Right cardiac atrium (tissue), 5 donors: ENCODE measurements around the gene PRR12. TPM values are rescaled to one million over a fixed set of nuclear protein-coding genes. Genes with fewer than 3 reads are reported as not detected.

Source experiments
- ATAC-seq, 2 donors: fragments of 200-7000 bp; cut with Tn5 transposase; one replicate each; pipeline versions ENCODE4 v1.8.0 to v1.9.1; 2020; ENCODE audit warnings: moderate library complexity in 2 of 2, mild to moderate bottlenecking in 1 of 2
- DNase-seq, 3 donors: peaks; one replicate each; pipeline ENCODE4 v3.0.0-alpha.2; 2020
- H3K27ac ChIP-seq: one replicate; pipeline ENCODE4 v1.5.1; 2013; ENCODE audit warnings: mild to moderate bottlenecking, low read length, control low read depth, moderate library complexity
- H3K27me3 ChIP-seq: one replicate; pipeline ENCODE4 v1.6.1; 2013; ENCODE audit not compliant: control insufficient read depth, insufficient read depth
- H3K4me1 ChIP-seq: one replicate; pipeline ENCODE4 v1.6.1; 2013; ENCODE audit warnings: low read length; ENCODE audit not compliant: control insufficient read depth, insufficient read depth
- H3K4me3 ChIP-seq: one replicate; pipeline ENCODE4 v1.5.1; 2013; ENCODE audit warnings: low read length, control low read depth
- H3K9me3 ChIP-seq: one replicate; pipeline ENCODE4 v1.6.1; 2013; ENCODE audit warnings: low read length; ENCODE audit not compliant: control insufficient read depth
- WGBS: extraction: QIAGEN DNeasy Blood & Tissue Kit; methylation state at CpG from one replicate; pipeline ENCODE4 v1.1.7; 2013; 5-methylcytosine and 5-hydroxymethylcytosine counted together
- intact Hi-C, 4 donors: fragments of 100-400 bp; cut with DNase I; formaldehyde crosslinking; loops; one replicate each; pipeline versions ENCODE4 v1.11.0 to v1.14.0; 2022 to 2023
- polyA plus RNA-seq: library from polyadenylated mRNA; stranded (reverse); fragments of 200-250 nt; gene quantifications from one replicate; pipeline ENCODE4 v1.2.3, GENCODE V29; 2013
- total RNA-seq, 4 donors: library from RNA; stranded (reverse); fragmentation: NEBNext Ultra II Directional; extraction: Animal tissue kit (Norgen Biotek cat#: 25700); gene quantifications; one replicate each; pipeline ENCODE4 v1.2.1, GENCODE V29; 2021
- donor health status: healthy with polysubstance abuse.
- donor health status: DM: no; HTN: yes; CAD: no.
- donor health status: DM: no; HTN: no; CAD: no.
- donor health status: DM: no; HTN: yes; CAD: no; lungs with severe emphysema.
- donor health status: DM: yes; HTN: yes; CAD: no.

PRR12 gene
- total and polyA plus RNA-seq, 5 donors = 9.8 to 19.9 (median 16.6) TPM

GRCh38 chr19:49667473-49667872, 76.5 kb downstream of the PRR12 start:
- H3K4me1 ChIP-seq = no peaks in the 10 kb centered on the region
- WGBS = 93% methylated on average over 2 of the region's 2 CpGs
- no peak overlapping the region for H3K27ac ChIP-seq
- no peak for ATAC-seq
- no peak overlapping the region for H3K4me3 ChIP-seq
- H3K27me3 ChIP-seq = no peaks in the 10 kb centered on the region
- no peak for DNase-seq
- H3K9me3 ChIP-seq = no peaks in the 10 kb centered on the region
- intact Hi-C loops = loop anchor here in 1 of 4 donors (10.0 kb wide), 1 partner anchor 73 kb away; the partner anchor contains the start of gene PRR12

GRCh38 chr19:49669516-49669915, 78.5 kb downstream of the PRR12 start:
- Histone ChIP-seq H3K27me3 (no peaks in the 10 kb centered on the region), H3K27ac (no peak overlapping the region), H3K4me1 (no peaks in the 10 kb centered on the region), H3K4me3 (no peak overlapping the region), H3K9me3 (no peaks in the 10 kb centered on the region)
- ATAC-seq (no peak), DNase-seq (no peak)
- WGBS = 89% methylated on average over 3 of the region's 3 CpGs
- intact Hi-C loops = loop anchor here in 1 of 4 donors (10.0 kb wide), 1 partner anchor 75 kb away; the partner anchor contains the start of gene PRR12

- peak; percentile 80 to 92 (median 91) for DNase-seq
- H3K4me3 ChIP-seq = no peak overlapping the region
- WGBS = 23% methylated on average over 28 of the region's 28 CpGs
- no peaks in the 10 kb centered on the region for H3K4me1 ChIP-seq
- no peaks in the 10 kb centered on the region for H3K27me3 ChIP-seq
- H3K27ac ChIP-seq = peak overlapping the region; percentile 22
- intact Hi-C loops = loop anchor here in 2 of 4 donors (10.0 kb wide), 2 partner anchors 78 to 88 kb away; partner anchors contain the start of genes NOSIP (in 1 of the 2), PRR12 (in 1 of the 2) and PRRG2 (in 1 of the 2)
- H3K9me3 ChIP-seq = no peaks in the 10 kb centered on the region
- peak in 1 of 2 donors; percentile 3 for ATAC-seq
Measured at GRCh38 chr19:49672131-49672919, 81.3 kb downstream of the PRR12 start.

Other genes starting within 250 kb of the PRR12 start
- 10 to 100 TPM; 46.4 to 53.5 (median 53.2) TPM for gene TEAD2, start 228.8 kb upstream of the PRR12 start, total RNA-seq
- 48.0 TPM for gene TEAD2, start 228.8 kb upstream of the PRR12 start, polyA plus RNA-seq
- under 1 TPM in 2 of 4 donors, not detected in 2; 0.59 to 0.71 TPM for gene DKKL1, start 227.3 kb upstream of the PRR12 start, total RNA-seq
- gene DKKL1, start 227.3 kb upstream of the PRR12 start, polyA plus RNA-seq = 0.50 TPM
- not detected for gene KASH5, start 202.9 kb upstream of the PRR12 start, total RNA-seq
- gene KASH5, start 202.9 kb upstream of the PRR12 start, polyA plus RNA-seq = not detected
- not detected for gene PTH2, start 167.7 kb upstream of the PRR12 start, total RNA-seq
- gene PTH2, start 167.7 kb upstream of the PRR12 start, polyA plus RNA-seq = not detected
- gene GFY, start 165.8 kb upstream of the PRR12 start, total RNA-seq = not detected
- gene GFY, start 165.8 kb upstream of the PRR12 start, polyA plus RNA-seq = not detected
- 1 to 10 TPM in 2 of 4 donors, under 1 TPM in 2; 0.48 to 1.2 (median 0.93) TPM for gene SLC17A7, start 149.7 kb upstream of the PRR12 start, total RNA-seq
- gene SLC17A7, start 149.7 kb upstream of the PRR12 start, polyA plus RNA-seq = 1.1 TPM
- 10 to 100 TPM; 35.2 to 43.8 (median 38.2) TPM for gene PIH1D1, start 139.4 kb upstream of the PRR12 start, total RNA-seq
- gene PIH1D1, start 139.4 kb upstream of the PRR12 start, polyA plus RNA-seq = 34.9 TPM
- gene ALDH16A1, start 138.0 kb upstream of the PRR12 start, total RNA-seq = 10 to 100 TPM; 11.1 to 17.7 (median 11.9) TPM
- gene ALDH16A1, start 138.0 kb upstream of the PRR12 start, polyA plus RNA-seq = 9.3 TPM
- 1 to 10 TPM; 4.4 to 6.8 (median 4.9) TPM for gene FLT3LG, start 117.0 kb upstream of the PRR12 start, total RNA-seq
- 6.6 TPM for gene FLT3LG, start 117.0 kb upstream of the PRR12 start, polyA plus RNA-seq
- 1,000 to 10,000 TPM; 1,399 to 1,753 (median 1,480) TPM for gene RPL13A, start 103.6 kb upstream of the PRR12 start, total RNA-seq
- gene RPL13A, start 103.6 kb upstream of the PRR12 start, polyA plus RNA-seq = 1,392 TPM
- gene RPS11, start 94.7 kb upstream of the PRR12 start, total RNA-seq = 1,000 to 10,000 TPM; 1,034 to 1,270 (median 1,120) TPM
- gene RPS11, start 94.7 kb upstream of the PRR12 start, polyA plus RNA-seq = 2,599 TPM
- 100 to 1,000 TPM; 139 to 158 (median 147) TPM for gene FCGRT, start 78.5 kb upstream of the PRR12 start, total RNA-seq
- 104 TPM for gene FCGRT, start 78.5 kb upstream of the PRR12 start, polyA plus RNA-seq
- 10 to 100 TPM; 10.2 to 27.4 (median 17.6) TPM for gene RCN3, start 63.2 kb upstream of the PRR12 start, total RNA-seq
- gene RCN3, start 63.2 kb upstream of the PRR12 start, polyA plus RNA-seq = 29.3 TPM
- 10 to 100 TPM; 46.1 to 50.8 (median 48.3) TPM for gene NOSIP, start 10.6 kb upstream of the PRR12 start, total RNA-seq
- gene NOSIP, start 10.6 kb upstream of the PRR12 start, polyA plus RNA-seq = 57.7 TPM
- gene PRRG2, start 9.9 kb upstream of the PRR12 start, total RNA-seq = under 1 TPM; 0.42 to 0.83 (median 0.69) TPM
- gene PRRG2, start 9.9 kb upstream of the PRR12 start, polyA plus RNA-seq = 1.2 TPM
- 100 to 1,000 TPM in 1 of 4 donors, 10 to 100 TPM in 3; 76.7 to 106 (median 85.3) TPM for gene RRAS, start 49.0 kb downstream of the PRR12 start, total RNA-seq
- 153 TPM for gene RRAS, start 49.0 kb downstream of the PRR12 start, polyA plus RNA-seq
- 10 to 100 TPM; 41.8 to 52.7 (median 42.3) TPM for gene SCAF1, start 51.0 kb downstream of the PRR12 start, total RNA-seq
- gene SCAF1, start 51.0 kb downstream of the PRR12 start, polyA plus RNA-seq = 23.3 TPM
- 10 to 100 TPM; 34.1 to 58.0 (median 40.7) TPM for gene IRF3, start 74.7 kb downstream of the PRR12 start, total RNA-seq
- gene IRF3, start 74.7 kb downstream of the PRR12 start, polyA plus RNA-seq = 39.6 TPM
- 10 to 100 TPM in 3 of 4 donors, 1 to 10 TPM in 1; 8.6 to 14.0 (median 12.4) TPM for gene BCL2L12, start 74.8 kb downstream of the PRR12 start, total RNA-seq
- gene BCL2L12, start 74.8 kb downstream of the PRR12 start, polyA plus RNA-seq = 15.1 TPM
- 100 to 1,000 TPM; 117 to 131 (median 125) TPM for gene PRMT1, start 86.1 kb downstream of the PRR12 start, total RNA-seq
- gene PRMT1, start 86.1 kb downstream of the PRR12 start, polyA plus RNA-seq = 154 TPM
- under 1 TPM; 0.28 to 0.82 (median 0.44) TPM for gene ADM5, start 98.4 kb downstream of the PRR12 start, total RNA-seq
- 0.52 TPM for gene ADM5, start 98.4 kb downstream of the PRR12 start, polyA plus RNA-seq
- gene CPT1C, start 99.9 kb downstream of the PRR12 start, total RNA-seq = 1 to 10 TPM; 4.8 to 8.5 (median 5.7) TPM
- gene CPT1C, start 99.9 kb downstream of the PRR12 start, polyA plus RNA-seq = 4.5 TPM
- 1 to 10 TPM in 3 of 4 donors, under 1 TPM in 1; 0.59 to 1.4 (median 1.2) TPM for gene TSKS, start 172.1 kb downstream of the PRR12 start, total RNA-seq
- 1.1 TPM for gene TSKS, start 172.1 kb downstream of the PRR12 start, polyA plus RNA-seq
- gene AP2A1, start 175.8 kb downstream of the PRR12 start, total RNA-seq = 10 to 100 TPM; 58.8 to 80.7 (median 73.7) TPM
- 50.8 TPM for gene AP2A1, start 175.8 kb downstream of the PRR12 start, polyA plus RNA-seq
- gene FUZ, start 222.1 kb downstream of the PRR12 start, total RNA-seq = 10 to 100 TPM; 13.2 to 21.3 (median 16.4) TPM
- gene FUZ, start 222.1 kb downstream of the PRR12 start, polyA plus RNA-seq = 25.8 TPM
- 10 to 100 TPM; 37.8 to 50.4 (median 43.1) TPM for gene MED25, start 227.1 kb downstream of the PRR12 start, total RNA-seq
- 39.2 TPM for gene MED25, start 227.1 kb downstream of the PRR12 start, polyA plus RNA-seq